ENCODE results near the gene CCNF.

GRCh38 chr16:2482708-2483534 lies 53.7 kb downstream of the CCNF start:
- no peak for TF ChIP-seq YY1 (IDR thresholded peaks at IDR 0.05; ENCODE audit: low read depth, low read length)
- TF ChIP-seq POLR2AphosphoS5 (IDR thresholded peaks at IDR 0.05; ENCODE audit: low read depth, low read length) = no peak
- TF ChIP-seq RAD21 (IDR thresholded peaks at IDR 0.05 in 1 of 2, conservative IDR thresholded peaks at IDR 0.05 in 1 of 2; ENCODE audit: low read depth in 2 of 2, low read length in 2 of 2) = no peak
- no peak for TF ChIP-seq CREB1 (IDR thresholded peaks at IDR 0.05)
- TF ChIP-seq EZH2 (IDR thresholded peaks at IDR 0.05; ENCODE audit: low read depth, low read length, severe bottlenecking) = no peak
- TF ChIP-seq, protein P1, sequence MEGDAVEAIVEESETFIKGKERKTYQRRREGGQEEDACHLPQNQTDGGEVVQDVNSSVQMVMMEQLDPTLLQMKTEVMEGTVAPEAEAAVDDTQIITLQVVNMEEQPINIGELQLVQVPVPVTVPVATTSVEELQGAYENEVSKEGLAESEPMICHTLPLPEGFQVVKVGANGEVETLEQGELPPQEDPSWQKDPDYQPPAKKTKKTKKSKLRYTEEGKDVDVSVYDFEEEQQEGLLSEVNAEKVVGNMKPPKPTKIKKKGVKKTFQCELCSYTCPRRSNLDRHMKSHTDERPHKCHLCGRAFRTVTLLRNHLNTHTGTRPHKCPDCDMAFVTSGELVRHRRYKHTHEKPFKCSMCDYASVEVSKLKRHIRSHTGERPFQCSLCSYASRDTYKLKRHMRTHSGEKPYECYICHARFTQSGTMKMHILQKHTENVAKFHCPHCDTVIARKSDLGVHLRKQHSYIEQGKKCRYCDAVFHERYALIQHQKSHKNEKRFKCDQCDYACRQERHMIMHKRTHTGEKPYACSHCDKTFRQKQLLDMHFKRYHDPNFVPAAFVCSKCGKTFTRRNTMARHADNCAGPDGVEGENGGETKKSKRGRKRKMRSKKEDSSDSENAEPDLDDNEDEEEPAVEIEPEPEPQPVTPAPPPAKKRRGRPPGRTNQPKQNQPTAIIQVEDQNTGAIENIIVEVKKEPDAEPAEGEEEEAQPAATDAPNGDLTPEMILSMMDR (IDR thresholded peaks at IDR 0.05; ENCODE audit: control extremely low read depth in 1 of 3, insufficient read depth in 1 of 3, low read depth in 1 of 3, low read length in 3 of 3) = no peak
- TF ChIP-seq SRF (IDR thresholded peaks at IDR 0.05; ENCODE audit: low read depth, low read length) = no peak
- TF ChIP-seq POLR2A (IDR thresholded peaks at IDR 0.05; ENCODE audit: control extremely low read depth in 1 of 2, low read depth in 2 of 2, low read length in 2 of 2) = no peak
- TF ChIP-seq HDAC2 (IDR thresholded peaks at IDR 0.05; ENCODE audit: borderline replicate concordance in 1 of 2, low read depth in 2 of 2, low read length in 2 of 2) = no peak
- no peak for TF ChIP-seq EP300 (IDR thresholded peaks at IDR 0.05; ENCODE audit: borderline replicate concordance in 1 of 2, low read depth in 2 of 2, low read length in 2 of 2)
- no peak for TF ChIP-seq SUZ12 (IDR thresholded peaks at IDR 0.05; ENCODE audit: low read length)
